Common myeloid progenitor, CD34-positive (primary cell): Measurements from ENCODE around the gene KRI1. TPM values are rescaled to one million over a fixed set of nuclear protein-coding genes. Genes with fewer than 3 reads are reported as not detected.

Experiments used
- CTCF ChIA-PET: fragments of 350-600 bp; sonication (Branson Sonifier 250); formaldehyde crosslinking; loops from one replicate; lab custom pipeline; 2021; ENCODE audit warnings: antibody characterized with exemption; lab: Charles Lee
- POLR2A ChIA-PET: fragments of 350-600 bp; sonication (Branson Sonifier 250); formaldehyde crosslinking; loops from one replicate; lab custom pipeline; 2021; ENCODE audit warnings: antibody characterized with exemption; lab: Charles Lee
- DNase-seq, 3 donors: peaks; one replicate each; pipeline versions ENCODE4 v3.0.0 to v3.0.0-alpha.2; 2013
- H3K27ac ChIP-seq, 2 experiments: 1 replicate in 1 of 2; 2 replicates in 1 of 2; pipeline ENCODE4 v1.7.0; 2013; ENCODE audit warnings: inconsistent platforms in 2 of 2, low read length in 2 of 2, mild to moderate bottlenecking in 2 of 2, low read depth in 1 of 2, moderate library complexity in 1 of 2; ENCODE audit not compliant: severe bottlenecking in 2 of 2, insufficient read depth in 1 of 2, poor library complexity in 1 of 2
- H3K27me3 ChIP-seq, 5 experiments: replicated peaks in 2 of 5; 1 replicate in 3 of 5; 2 replicates in 2 of 5; pipeline versions ENCODE4 v1.6.1 to v1.7.0; 2013; ENCODE audit warnings: low read length in 4 of 5, mild to moderate bottlenecking in 2 of 5, moderate library complexity in 2 of 5, inconsistent platforms in 1 of 5; ENCODE audit not compliant: insufficient read depth in 5 of 5, control insufficient read depth in 4 of 5
- H3K36me3 ChIP-seq, 4 experiments: 1 replicate in 2 of 4; 2 replicates in 2 of 4; pipeline versions ENCODE4 v1.6.1 to v1.7.0; 2013; ENCODE audit warnings: low read length in 3 of 4, control low read depth in 1 of 4, mild to moderate bottlenecking in 1 of 4; ENCODE audit not compliant: control insufficient read depth in 4 of 4, insufficient read depth in 4 of 4
- H3K4me1 ChIP-seq, 4 experiments: 1 replicate in 3 of 4; 2 replicates in 1 of 4; pipeline versions ENCODE4 v1.6.1 to v1.7.1; 2013; ENCODE audit warnings: low read length in 3 of 4, mild to moderate bottlenecking in 3 of 4, control low read depth in 1 of 4, inconsistent platforms in 1 of 4, moderate library complexity in 1 of 4; ENCODE audit not compliant: control insufficient read depth in 4 of 4, insufficient read depth in 4 of 4; ENCODE audit errors: control extremely low read depth in 1 of 4
- H3K4me3 ChIP-seq, 7 experiments: 1 replicate in 4 of 7; 2 replicates in 3 of 7; pipeline versions ENCODE4 v1.5.1 to v1.7.0; 2013; ENCODE audit warnings: mild to moderate bottlenecking in 7 of 7, low read length in 6 of 7, moderate library complexity in 6 of 7, inconsistent platforms in 2 of 7, low read depth in 2 of 7, control low read depth in 1 of 7; ENCODE audit not compliant: insufficient read depth in 4 of 7, control insufficient read depth in 1 of 7; ENCODE audit errors: extremely low read depth in 1 of 7
- H3K9me3 ChIP-seq, 5 experiments: 1 replicate in 4 of 5; 2 replicates in 1 of 5; pipeline versions ENCODE4 v1.6.1 to v1.7.1; 2013; ENCODE audit warnings: low read length in 4 of 5, mild to moderate bottlenecking in 2 of 5, inconsistent platforms in 1 of 5, low read depth in 1 of 5, moderate library complexity in 1 of 5; ENCODE audit not compliant: control insufficient read depth in 4 of 5, insufficient read depth in 2 of 5; ENCODE audit errors: control extremely low read depth in 1 of 5
- WGBS: methylation state at CpG from one replicate; pipeline ENCODE4 v1.1.5; 2013; ENCODE audit not compliant: insufficient coverage; 5-methylcytosine and 5-hydroxymethylcytosine counted together
- polyA plus RNA-seq: library from polyadenylated mRNA; unstranded; fragments of 120-200 nt; gene quantifications from one replicate; pipeline ENCODE4 v1.2.1, GENCODE V29; 2013

The KRI1 gene
- 36.6 TPM for polyA plus RNA-seq

DNA sequence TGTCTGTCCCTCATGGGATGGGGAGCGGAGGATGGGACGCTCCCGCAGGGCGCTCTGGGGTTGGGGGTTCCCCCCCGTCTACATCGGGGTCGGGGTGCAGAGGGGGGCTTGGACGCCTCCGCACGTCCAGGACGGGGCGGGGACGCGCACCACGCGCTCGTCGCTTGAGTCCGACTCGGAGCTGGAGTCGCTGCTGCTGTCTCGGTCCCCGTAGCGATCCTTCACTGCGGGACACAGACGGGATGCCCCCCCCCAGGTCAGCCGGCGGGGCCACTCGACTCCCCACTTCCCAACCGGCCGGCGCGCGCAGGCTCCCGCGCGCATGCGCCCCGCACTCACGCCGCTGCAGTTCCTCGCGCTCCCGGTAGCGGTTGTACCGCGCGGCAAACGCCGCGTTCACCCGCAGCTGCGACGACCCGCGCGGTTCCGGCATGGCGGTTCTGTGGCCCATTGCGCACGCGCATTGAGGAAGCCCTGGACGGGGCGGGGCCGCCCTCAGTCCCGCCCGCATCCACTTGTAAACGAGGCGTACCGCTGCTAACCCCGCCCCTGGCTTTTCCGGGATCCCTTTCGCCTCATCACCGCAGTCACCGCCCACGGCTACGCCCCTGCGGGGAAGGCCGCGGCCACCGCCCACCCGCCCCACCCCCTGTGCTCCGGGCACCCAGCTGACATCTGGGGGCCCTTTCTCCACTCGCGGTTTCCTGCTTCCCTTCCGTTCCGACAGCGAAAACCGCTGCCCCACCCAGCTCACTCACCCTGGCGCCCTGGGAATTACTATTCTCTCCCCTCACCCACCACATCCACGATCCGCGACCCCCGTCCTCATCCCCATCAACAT lies at the start of gene KRI1:
Gene KRI1, minus strand, starts transcription at position 444 of the 841 bp plus-strand sequence. Its CDS starts 11 bp downstream, at position 433.
- Histone ChIP-seq H3K27me3 (no peaks in the 10 kb centered on the region), H3K4me1 (peaks cover 16 to 49% (median 46%) of the 10 kb centered on the region in 4 experiments), H3K27ac (peak within 1 kb of the TSS; percentile 46 to 78), H3K36me3 (peaks cover 0 to 25% (median 14%) of the 10 kb centered on the region in 4 experiments), H3K4me3 (peak within 1 kb of the TSS; percentile 76 to 93 (median 88)), H3K9me3 (no peaks in the 10 kb centered on the region)
- DNase-seq, result peak; percentile 97 to 99 (median 98)
- ChIA-PET CTCF (interaction anchor here (0.7 to 7.8 kb wide), 5 partner anchors 11 to 130 kb away, joined by 3 to 64 read pairs (median 4); no protein-coding TSS in a partner anchor), POLR2A (interaction anchor here (1.5 to 3.8 kb wide), 2 partner anchors 12 to 23 kb away, joined by 10 to 29 read pairs; partner anchors contain the start of gene ATG4D)
- WGBS, result under 1% methylated on average over 65 of the region's 94 CpGs

DNA sequence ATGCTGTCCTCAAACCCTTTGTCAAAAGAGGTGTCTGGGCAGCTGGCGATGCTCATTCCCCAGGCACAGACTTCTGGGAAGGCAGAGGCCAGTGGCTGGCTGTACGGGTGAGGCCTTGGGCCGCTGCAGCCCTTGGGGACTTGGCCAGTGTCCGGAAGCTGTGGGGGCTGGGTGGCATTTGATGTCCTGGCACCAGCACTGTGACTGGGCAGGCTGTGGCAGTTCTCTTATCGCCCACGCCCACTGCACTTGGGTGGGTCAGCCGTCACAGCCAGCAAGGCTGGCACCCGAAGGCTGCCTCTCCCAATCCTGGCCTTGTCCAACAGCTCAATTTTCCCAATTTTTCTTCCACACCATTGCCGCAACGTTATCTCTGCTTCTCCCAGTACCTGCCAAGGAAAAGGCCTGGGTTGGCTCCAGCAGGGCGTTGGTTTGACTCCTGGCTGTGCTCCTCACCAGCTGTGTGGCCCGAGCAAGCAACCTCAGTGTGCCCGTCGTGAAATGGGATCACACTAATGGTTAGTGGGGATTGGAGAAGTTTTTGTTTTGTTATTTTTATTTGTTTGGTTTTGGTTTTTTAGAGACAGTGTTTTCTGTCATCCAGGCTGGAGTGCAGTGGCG lies 46.8 kb upstream of the KRI1 start:
- no peak for DNase-seq
- no peak overlapping the region for H3K27ac ChIP-seq

DNA sequence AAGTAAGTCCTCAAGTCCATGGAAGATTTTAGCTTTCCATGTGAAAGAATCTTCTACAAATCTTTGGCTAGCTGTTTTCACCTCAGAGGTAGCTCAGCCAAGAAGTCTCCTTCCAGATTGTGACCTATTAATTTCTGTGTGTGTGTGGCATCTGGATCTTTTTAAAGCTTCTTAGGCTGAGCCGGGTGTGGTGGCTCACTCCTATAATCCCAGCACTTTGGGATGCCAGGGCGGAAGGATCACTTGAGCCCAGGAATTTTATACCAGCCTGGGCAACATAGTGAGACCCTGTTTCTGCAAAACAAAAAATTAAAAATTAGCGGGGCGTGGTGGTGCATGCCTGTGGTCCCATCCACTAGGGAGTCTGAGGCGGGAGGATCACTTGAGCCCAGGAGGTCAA lies 46.1 kb upstream of the KRI1 start:
- POLR2A ChIA-PET, result no interaction called here

More for the DNA sequence above, 46.8 kb upstream of the KRI1 start:
- ChIA-PET CTCF (interaction anchor here (0.6 to 4.1 kb wide), 8 partner anchors 10 to 221 kb away, joined by 3 to 23 read pairs (median 4); no protein-coding TSS in a partner anchor), POLR2A (no interaction called here)
- whole genome bisulfite sequencing, result 95% methylated on average over 12 of the region's 15 CpGs
- no peaks in the 10 kb centered on the region for H3K27me3 ChIP-seq
- no peaks in the 10 kb centered on the region for H3K9me3 ChIP-seq
- H3K4me1 ChIP-seq, result peaks cover 0 to 4% (median 2%) of the 10 kb centered on the region in 4 experiments
- H3K36me3 ChIP-seq, result peaks cover 0 to 8% (median 3%) of the 10 kb centered on the region in 4 experiments
- H3K4me3 ChIP-seq, result no peak overlapping the region

DNA sequence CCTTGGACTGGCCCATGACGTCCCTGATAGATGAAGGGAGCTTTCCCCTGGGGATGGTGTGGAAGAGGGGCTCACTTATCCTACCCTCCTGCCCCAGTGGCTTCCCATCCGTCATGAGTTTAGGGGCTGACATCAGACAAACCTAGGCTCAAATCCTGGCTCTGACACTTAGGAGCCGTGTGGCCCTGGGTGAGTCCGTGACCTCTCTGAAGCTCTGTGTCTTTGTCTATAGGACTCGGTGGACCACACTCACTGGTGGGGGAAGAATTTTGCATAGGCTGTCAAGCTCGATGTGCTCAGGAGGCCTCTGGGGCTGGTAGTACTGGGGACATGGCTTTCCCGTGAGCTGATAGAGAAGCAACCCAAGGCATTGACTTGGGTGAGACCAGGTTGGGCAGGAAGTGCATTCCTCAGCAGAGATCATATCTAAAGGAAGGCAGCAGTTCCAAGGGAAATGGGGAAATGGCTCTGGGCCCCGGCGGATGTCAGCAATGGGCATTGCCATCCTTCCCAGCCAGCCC lies 38.7 kb upstream of the KRI1 start:
- POLR2A ChIA-PET, result interaction anchor here (1.9 kb wide), 1 partner anchor 40 kb away, joined by 11 read pairs; no protein-coding TSS in a partner anchor
- peak overlapping the region in 6 of 7 experiments; percentile 33 to 95 (median 92) for H3K4me3 ChIP-seq
- no peaks in the 10 kb centered on the region for H3K36me3 ChIP-seq
- WGBS, result 23% methylated on average over 7 of the region's 9 CpGs
- no peaks in the 10 kb centered on the region for H3K27me3 ChIP-seq
- peak overlapping the region; percentile 52 to 86 for H3K27ac ChIP-seq
- peaks cover 10 to 37% (median 28%) of the 10 kb centered on the region in 4 experiments for H3K4me1 ChIP-seq
- no peaks in the 10 kb centered on the region for H3K9me3 ChIP-seq
- CTCF ChIA-PET, result interaction anchor here (0.9 to 2.3 kb wide), 9 partner anchors 10 to 63 kb away, joined by 3 to 12 read pairs (median 3); no protein-coding TSS in a partner anchor
- peak in 2 of 3 donors; percentile 16 to 28 for DNase-seq

More for the DNA sequence above, 46.1 kb upstream of the KRI1 start:
- CTCF ChIA-PET, result interaction anchor here (0.9 to 4.1 kb wide), 8 partner anchors 10 to 40 kb away, joined by 3 to 23 read pairs (median 4); no protein-coding TSS in a partner anchor
- Histone ChIP-seq H3K4me3 (no peak overlapping the region), H3K36me3 (peaks cover 0 to 8% (median 3%) of the 10 kb centered on the region in 4 experiments), H3K9me3 (no peaks in the 10 kb centered on the region), H3K27me3 (no peaks in the 10 kb centered on the region), H3K4me1 (peaks cover 0 to 4% (median 2%) of the 10 kb centered on the region in 4 experiments), H3K27ac (no peak overlapping the region)
- 100% methylated on average over 5 of the region's 5 CpGs for whole genome bisulfite sequencing
- no peak for DNase-seq

DNA sequence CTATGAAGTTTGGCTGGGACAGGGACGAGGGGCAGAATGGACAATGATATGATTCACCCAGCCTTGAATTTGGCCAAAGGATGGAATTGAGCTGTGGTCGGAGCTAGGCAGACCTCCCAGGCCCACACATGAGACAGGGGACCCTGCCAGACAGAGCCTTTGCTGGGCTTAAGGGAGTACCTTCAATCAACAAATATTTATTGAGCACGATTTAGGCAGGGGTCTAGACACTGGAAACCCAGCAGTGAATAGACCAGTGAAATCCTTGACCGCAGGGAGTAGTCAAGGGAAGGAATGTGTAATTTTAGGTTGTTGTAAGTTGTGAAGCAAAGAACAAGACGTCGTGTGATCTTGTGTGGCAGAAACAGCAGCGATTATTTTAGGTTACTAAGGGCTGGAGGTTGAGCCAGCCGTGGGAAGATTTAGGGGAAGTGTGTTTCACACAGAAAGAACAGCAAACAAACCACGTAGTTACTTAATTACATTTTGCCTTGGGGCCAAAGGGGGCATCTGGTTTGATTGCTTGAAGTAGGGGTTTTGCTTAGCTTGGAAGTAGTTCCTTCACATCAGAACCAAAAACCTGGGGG lies 38.2 kb upstream of the KRI1 start:
- Histone ChIP-seq H3K27ac (peak overlapping the region; percentile 52 to 86), H3K36me3 (no peaks in the 10 kb centered on the region), H3K4me3 (peak overlapping the region; percentile 85 to 95 (median 91)), H3K9me3 (no peaks in the 10 kb centered on the region), H3K27me3 (no peaks in the 10 kb centered on the region), H3K4me1 (peaks cover 10 to 37% (median 28%) of the 10 kb centered on the region in 4 experiments)
- WGBS, result 24% methylated on average over 4 of the region's 9 CpGs
- peak; percentile 58 to 87 (median 85) for DNase-seq
- ChIA-PET CTCF (interaction anchor here (0.9 to 2.3 kb wide), 9 partner anchors 9 to 63 kb away, joined by 3 to 12 read pairs (median 3); no protein-coding TSS in a partner anchor), POLR2A (interaction anchor here (1.9 kb wide), 1 partner anchor 40 kb away, joined by 11 read pairs; no protein-coding TSS in a partner anchor)
